ENCODE measurements around the gene KCTD6.

DNA sequence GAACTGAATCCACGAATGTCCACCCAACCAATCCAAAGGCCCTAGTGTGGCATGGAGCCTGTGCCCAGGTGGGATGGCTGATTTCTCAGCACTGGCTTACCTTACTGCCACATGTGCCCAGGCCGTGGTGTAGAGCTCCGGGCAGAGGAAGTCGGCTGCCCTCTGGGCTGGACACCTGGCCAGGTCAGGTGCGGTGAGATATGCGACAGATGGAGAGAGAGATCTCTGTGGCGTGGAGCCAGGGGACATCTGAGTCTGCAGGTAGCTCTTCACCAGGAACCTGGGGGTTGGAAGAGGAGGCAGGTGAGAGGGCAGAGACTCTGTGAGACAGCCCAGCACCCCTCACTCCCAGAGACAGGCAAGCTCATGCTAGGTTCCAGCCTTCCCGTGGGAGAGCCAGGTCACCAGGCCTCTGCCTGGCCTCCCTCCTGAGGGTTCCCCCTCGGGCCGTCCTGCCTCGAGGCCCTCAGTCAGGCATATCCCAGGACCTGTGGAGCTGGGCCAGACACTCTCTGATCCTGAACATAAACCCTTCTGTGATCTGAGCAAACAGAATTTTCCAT is 32.5 kb downstream of the KCTD6 start:
- no peak for TF ChIP-seq POLR2A (IDR thresholded peaks at IDR 0.05; ENCODE audit: low read depth, low read length)
- TF ChIP-seq POLR2AphosphoS5 (IDR thresholded peaks at IDR 0.05; ENCODE audit: low read depth, low read length), result no peak

Measured in GM12892 (cell line).